Activated naive CD8-positive, alpha-beta T cell treated with anti-CD3 and anti-CD28 coated beads, Interleukin-2, amount 10 ng/mL, durations not matched to agents 7 days and 5 days (primary cell): ENCODE measurements around the gene TSEN34. TPM values are rescaled to one million over a fixed set of nuclear protein-coding genes. Genes with fewer than 3 reads are reported as not detected.
"Not testable (repeated sequence)": the region's sequence is repeated elsewhere in the genome, so short reads cannot be mapped to it uniquely, and the experiment has no call there.

ENCODE experiments used
- ATAC-seq: fragments of 150-1000 bp; cut with Tn5 transposase; one replicate; pipeline ENCODE4 v1.10.0; 2021; ENCODE audit warnings: low read depth, moderate library complexity
- POLR2A ChIA-PET: fragments of 350-600 bp; sonication (Branson Sonifier 250); formaldehyde crosslinking; loops from one replicate; lab custom pipeline; 2021; ENCODE audit warnings: antibody characterized with exemption; lab: Charles Lee
- DNase-seq: peaks from one replicate; pipeline ENCODE4 v3.0.0; 2021
- H3K27ac Mint-ChIP-seq: one replicate; pipeline ENCODE4 v1.8.0; 2022; ENCODE audit warnings: mild to moderate bottlenecking, mixed read lengths
- H3K27me3 Mint-ChIP-seq: one replicate; pipeline ENCODE4 v1.8.0; 2022; ENCODE audit warnings: mild to moderate bottlenecking, moderate library complexity, mixed read lengths
- H3K36me3 Mint-ChIP-seq: one replicate; pipeline ENCODE4 v1.8.0; 2021; ENCODE audit warnings: mild to moderate bottlenecking, mixed read lengths
- H3K4me1 Mint-ChIP-seq: one replicate; pipeline ENCODE4 v1.8.0; 2021; ENCODE audit warnings: mixed read lengths
- H3K4me3 Mint-ChIP-seq: one replicate; pipeline ENCODE4 v1.8.0; 2022; ENCODE audit warnings: mild to moderate bottlenecking, moderate library complexity, mixed read lengths
- H3K9me3 Mint-ChIP-seq: one replicate; pipeline ENCODE4 v1.8.0; 2021; ENCODE audit warnings: mixed read lengths
- total RNA-seq, 2 experiments: library from RNA; stranded (reverse); gene quantifications; one replicate each; pipeline ENCODE4 v1.2.3, GENCODE V29; 2021

TSEN34 gene
- total RNA-seq, 2 experiments from 2014 or later, result 16.3 to 17.4 TPM

- no peak overlapping the region for H3K4me3 Mint-ChIP-seq
- peaks cover 17% of the 10 kb centered on the region for H3K4me1 Mint-ChIP-seq
- H3K9me3 Mint-ChIP-seq, result no peaks in the 10 kb centered on the region
- POLR2A ChIA-PET, result no interaction called here
- DNase-seq (no peak), ATAC-seq (no peak)
- H3K27ac Mint-ChIP-seq, result no peak overlapping the region
- H3K27me3 Mint-ChIP-seq, result no peaks in the 10 kb centered on the region
- H3K36me3 Mint-ChIP-seq, result peaks cover 18% of the 10 kb centered on the region
Measured at GRCh38 chr19:54197121-54197520, 6.0 kb downstream of the TSEN34 start.

- peak overlapping the region; percentile 100 for H3K4me3 Mint-ChIP-seq
- POLR2A ChIA-PET, result interaction anchor here (5.7 kb wide), 1 partner anchor 10 kb away, joined by 106 read pairs; the partner anchor contains the start of genes MBOAT7 and TSEN34
- no peaks in the 10 kb centered on the region for H3K27me3 Mint-ChIP-seq
- DNase-seq (no peak), ATAC-seq (no peak)
- H3K9me3 Mint-ChIP-seq, result no peaks in the 10 kb centered on the region
- peaks cover 29% of the 10 kb centered on the region for H3K4me1 Mint-ChIP-seq
- peak overlapping the region; percentile 54 for H3K27ac Mint-ChIP-seq
- peaks cover 23% of the 10 kb centered on the region for H3K36me3 Mint-ChIP-seq
Measured at GRCh38 chr19:54199401-54199800, 8.3 kb downstream of the TSEN34 start.

- DNase-seq (no peak), ATAC-seq (no peak)
- Mint-ChIP-seq H3K27me3 (no peaks in the 10 kb centered on the region), H3K4me3 (peak overlapping the region; percentile 100), H3K9me3 (no peaks in the 10 kb centered on the region), H3K36me3 (peaks cover 28% of the 10 kb centered on the region), H3K27ac (peak overlapping the region; percentile 100), H3K4me1 (peaks cover 40% of the 10 kb centered on the region)
- POLR2A ChIA-PET, result interaction anchor here (0.7 to 5.7 kb wide), 11 partner anchors 9 to 772 kb away, joined by 3 to 106 read pairs (median 8); partner anchors contain the start of genes CNOT3, LENG1, LENG8 and MBOAT7
Measured at GRCh38 chr19:54201172-54201701, 10.1 kb downstream of the TSEN34 start.

GRCh38 chr19:54201980-54202379 is 10.9 kb downstream of the TSEN34 start:
- no peak for DNase-seq
- no peaks in the 10 kb centered on the region for H3K9me3 Mint-ChIP-seq
- peaks cover 47% of the 10 kb centered on the region for H3K4me1 Mint-ChIP-seq
- peaks cover 33% of the 10 kb centered on the region for H3K36me3 Mint-ChIP-seq
- peak overlapping the region; percentile 100 for H3K4me3 Mint-ChIP-seq
- H3K27me3 Mint-ChIP-seq, result no peaks in the 10 kb centered on the region
- peak overlapping the region; percentile 100 for H3K27ac Mint-ChIP-seq
- POLR2A ChIA-PET, result interaction anchor here (2.8 to 5.7 kb wide), 3 partner anchors 8 to 42 kb away, joined by 17 to 106 read pairs (median 21); partner anchors contain the start of genes LENG1, MBOAT7 and TSEN34
- no peak for ATAC-seq

- ATAC-seq (no peak), DNase-seq (no peak)
- Mint-ChIP-seq H3K36me3 (peaks cover 41% of the 10 kb centered on the region), H3K4me3 (peak overlapping the region; percentile 100), H3K27me3 (no peaks in the 10 kb centered on the region), H3K27ac (peak overlapping the region; percentile 54), H3K4me1 (peaks cover 59% of the 10 kb centered on the region), H3K9me3 (no peaks in the 10 kb centered on the region)
- POLR2A ChIA-PET, result interaction anchor here (5.7 kb wide), 1 partner anchor 14 kb away, joined by 106 read pairs; the partner anchor contains the start of genes MBOAT7 and TSEN34
Measured at GRCh38 chr19:54203151-54203611, 12.1 kb downstream of the TSEN34 start.

GRCh38 chr19:54204767-54205468 is 13.8 kb downstream of the TSEN34 start:
- DNase-seq, result no peak
- H3K27me3 Mint-ChIP-seq, result no peaks in the 10 kb centered on the region
- POLR2A ChIA-PET, result interaction anchor here (1.2 to 2.6 kb wide), 2 partner anchors 13 to 17 kb away, joined by 4 to 8 read pairs; no protein-coding TSS in a partner anchor
- peaks cover 46% of the 10 kb centered on the region for H3K36me3 Mint-ChIP-seq
- no peaks in the 10 kb centered on the region for H3K9me3 Mint-ChIP-seq
- no peak overlapping the region for H3K4me3 Mint-ChIP-seq
- no peak overlapping the region for H3K27ac Mint-ChIP-seq
- H3K4me1 Mint-ChIP-seq, result peaks cover 65% of the 10 kb centered on the region
- ATAC-seq, result no peak

- no peak overlapping the region for H3K27ac Mint-ChIP-seq
- ATAC-seq (no peak), DNase-seq (no peak)
- POLR2A ChIA-PET, result interaction anchor here (0.7 to 2.6 kb wide), 3 partner anchors 14 to 18 kb away, joined by 3 to 8 read pairs (median 4); partner anchors contain the start of gene MBOAT7
- H3K4me1 Mint-ChIP-seq, result peaks cover 76% of the 10 kb centered on the region
- H3K36me3 Mint-ChIP-seq, result peaks cover 53% of the 10 kb centered on the region
- no peak overlapping the region for H3K4me3 Mint-ChIP-seq
- H3K27me3 Mint-ChIP-seq, result peaks cover 4% of the 10 kb centered on the region
- H3K9me3 Mint-ChIP-seq, result no peaks in the 10 kb centered on the region
Measured at GRCh38 chr19:54206030-54206830, 15.1 kb downstream of the TSEN34 start.

- H3K4me1 Mint-ChIP-seq, result peaks cover 75% of the 10 kb centered on the region
- no peak for ATAC-seq
- peaks cover 4% of the 10 kb centered on the region for H3K27me3 Mint-ChIP-seq
- peaks cover 49% of the 10 kb centered on the region for H3K36me3 Mint-ChIP-seq
- no peak for DNase-seq
- POLR2A ChIA-PET, result interaction anchor here (0.7 to 2.6 kb wide), 2 partner anchors 15 to 18 kb away, joined by 3 to 8 read pairs; partner anchors contain the start of gene MBOAT7
- H3K9me3 Mint-ChIP-seq, result no peaks in the 10 kb centered on the region
- no peak overlapping the region for H3K4me3 Mint-ChIP-seq
- H3K27ac Mint-ChIP-seq, result no peak overlapping the region
Measured at GRCh38 chr19:54206831-54207177, 15.7 kb downstream of the TSEN34 start.

GRCh38 chr19:54207193-54207592 is 16.1 kb downstream of the TSEN34 start:
- H3K9me3 Mint-ChIP-seq, H3K27ac Mint-ChIP-seq, H3K27me3 Mint-ChIP-seq, POLR2A ChIA-PET, ATAC-seq, DNase-seq: not testable (repeated sequence)
- Mint-ChIP-seq H3K4me1 (peaks cover 73% of the 10 kb centered on the region), H3K36me3 (peaks cover 46% of the 10 kb centered on the region), H3K4me3 (peak overlapping the region; percentile 41)

- POLR2A ChIA-PET, result interaction anchor here (0.9 to 1.2 kb wide), 2 partner anchors 18 to 48 kb away, joined by 3 to 7 read pairs; partner anchors contain the start of genes LENG1 and MBOAT7
- H3K36me3 Mint-ChIP-seq, result peaks cover 42% of the 10 kb centered on the region
- peaks cover 4% of the 10 kb centered on the region for H3K27me3 Mint-ChIP-seq
- DNase-seq (no peak), ATAC-seq (no peak)
- peaks cover 69% of the 10 kb centered on the region for H3K4me1 Mint-ChIP-seq
- H3K27ac Mint-ChIP-seq, result peak overlapping the region; percentile 19
- H3K4me3 Mint-ChIP-seq, result peak overlapping the region; percentile 41
- H3K9me3 Mint-ChIP-seq, result no peaks in the 10 kb centered on the region
Measured at GRCh38 chr19:54207676-54207982, 16.5 kb downstream of the TSEN34 start.

- DNase-seq (no peak), ATAC-seq (no peak)
- Mint-ChIP-seq H3K36me3 (peaks cover 41% of the 10 kb centered on the region), H3K27me3 (peaks cover 4% of the 10 kb centered on the region), H3K4me3 (peak overlapping the region; percentile 41), H3K9me3 (no peaks in the 10 kb centered on the region), H3K4me1 (peaks cover 63% of the 10 kb centered on the region), H3K27ac (peak overlapping the region; percentile 19)
- POLR2A ChIA-PET, result interaction anchor here (0.7 to 3.7 kb wide), 4 partner anchors 16 to 93 kb away, joined by 3 to 18 read pairs (median 5); partner anchors contain the start of genes LENG1, MBOAT7, PRPF31 and TFPT
Measured at GRCh38 chr19:54207983-54208783, 17.1 kb downstream of the TSEN34 start.

- Mint-ChIP-seq H3K9me3 (no peaks in the 10 kb centered on the region), H3K4me1 (peaks cover 60% of the 10 kb centered on the region), H3K27me3 (peaks cover 4% of the 10 kb centered on the region), H3K36me3 (peaks cover 42% of the 10 kb centered on the region), H3K27ac (no peak overlapping the region), H3K4me3 (no peak overlapping the region)
- ATAC-seq (no peak), DNase-seq (no peak)
- POLR2A ChIA-PET, result interaction anchor here (0.7 to 3.7 kb wide), 4 partner anchors 8 to 93 kb away, joined by 3 to 21 read pairs (median 12); partner anchors contain the start of genes MBOAT7, PRPF31, RPS9 and TFPT
Measured at GRCh38 chr19:54208784-54209057, 17.6 kb downstream of the TSEN34 start.
